Measurements from ENCODE around the gene ARCN1.

- TF ChIP-seq, protein P1, sequence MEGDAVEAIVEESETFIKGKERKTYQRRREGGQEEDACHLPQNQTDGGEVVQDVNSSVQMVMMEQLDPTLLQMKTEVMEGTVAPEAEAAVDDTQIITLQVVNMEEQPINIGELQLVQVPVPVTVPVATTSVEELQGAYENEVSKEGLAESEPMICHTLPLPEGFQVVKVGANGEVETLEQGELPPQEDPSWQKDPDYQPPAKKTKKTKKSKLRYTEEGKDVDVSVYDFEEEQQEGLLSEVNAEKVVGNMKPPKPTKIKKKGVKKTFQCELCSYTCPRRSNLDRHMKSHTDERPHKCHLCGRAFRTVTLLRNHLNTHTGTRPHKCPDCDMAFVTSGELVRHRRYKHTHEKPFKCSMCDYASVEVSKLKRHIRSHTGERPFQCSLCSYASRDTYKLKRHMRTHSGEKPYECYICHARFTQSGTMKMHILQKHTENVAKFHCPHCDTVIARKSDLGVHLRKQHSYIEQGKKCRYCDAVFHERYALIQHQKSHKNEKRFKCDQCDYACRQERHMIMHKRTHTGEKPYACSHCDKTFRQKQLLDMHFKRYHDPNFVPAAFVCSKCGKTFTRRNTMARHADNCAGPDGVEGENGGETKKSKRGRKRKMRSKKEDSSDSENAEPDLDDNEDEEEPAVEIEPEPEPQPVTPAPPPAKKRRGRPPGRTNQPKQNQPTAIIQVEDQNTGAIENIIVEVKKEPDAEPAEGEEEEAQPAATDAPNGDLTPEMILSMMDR (IDR thresholded peaks at IDR 0.05; ENCODE audit: poor library complexity, severe bottlenecking): no peak
- TF ChIP-seq RAD21 (conservative IDR thresholded peaks at IDR 0.05) (no peak), REST (IDR thresholded peaks at IDR 0.05; ENCODE audit: borderline replicate concordance) (no peak), EZH2 (IDR thresholded peaks at IDR 0.05; ENCODE audit: borderline replicate concordance, insufficient read depth, low read length, poor library complexity, severe bottlenecking) (no peak)
Observed at GRCh38 chr11:118531597-118532084, 40.6 kb upstream of the ARCN1 start.
